GM12864 (cell line): ENCODE data around the gene GUCY2F.

Experiments used
- DNase-seq: peaks from one replicate; pipeline ENCODE4 v3.0.0-alpha.2; 2011; ENCODE audit warnings: low read depth
- H3K4me3 ChIP-seq: 2 replicates; pipeline ENCODE4 v1.5.1; 2011; ENCODE audit warnings: mild to moderate bottlenecking, low read depth, low read length, control low read depth
- CTCF ChIP-seq: IDR thresholded peaks from 2 replicates; pipeline ENCODE4 v1.5.1; 2011; ENCODE audit warnings: low read depth, mild to moderate bottlenecking, moderate library complexity, low read length, control low read depth, inconsistent platforms; ENCODE audit errors: missing control alignments

Gene GUCY2F

GRCh38 chrX:109327251-109327650 lies 154.6 kb downstream of the GUCY2F start:
- DNase-seq = no peak
- no peak for TF ChIP-seq CTCF
- H3K4me3 ChIP-seq = no peak overlapping the region
